Stomach (tissue), 4 donors: ENCODE results near the gene PPP1R9A.

Experiments used
- EP300 ChIP-seq: sonication (generic); formaldehyde crosslinking; IDR thresholded peaks from one replicate; pipeline ENCODE4 v1.6.1; 2017; ENCODE audit warnings: antibody characterized with exemption
- POLR2A ChIP-seq, 4 donors: fragments of 450-650 bp; IDR thresholded peaks; one replicate each; pipeline ENCODE4 v1.6.1; 2016; ENCODE audit warnings: antibody characterized with exemption in 4 of 4, control low read depth in 2 of 4, mild to moderate bottlenecking in 1 of 4, moderate library complexity in 1 of 4
- POLR2AphosphoS5 ChIP-seq, 3 donors: sonication (generic); formaldehyde crosslinking; IDR thresholded peaks; one replicate each; pipeline ENCODE4 v1.6.1; 2016; ENCODE audit warnings: antibody characterized with exemption in 3 of 3
- TF ChIP-seq, protein P1 (sequence below), 7 experiments: fragments of 450-650 bp in 4 of 7; fragments of 200-600 bp in 3 of 7; sonication (generic) in 3 of 7; IDR thresholded peaks; one replicate each; pipeline ENCODE4 v1.5.1; 2016 to 2019; ENCODE audit warnings: antibody characterized with exemption in 7 of 7, control low read depth in 2 of 7, mild to moderate bottlenecking in 1 of 7

DNA sequence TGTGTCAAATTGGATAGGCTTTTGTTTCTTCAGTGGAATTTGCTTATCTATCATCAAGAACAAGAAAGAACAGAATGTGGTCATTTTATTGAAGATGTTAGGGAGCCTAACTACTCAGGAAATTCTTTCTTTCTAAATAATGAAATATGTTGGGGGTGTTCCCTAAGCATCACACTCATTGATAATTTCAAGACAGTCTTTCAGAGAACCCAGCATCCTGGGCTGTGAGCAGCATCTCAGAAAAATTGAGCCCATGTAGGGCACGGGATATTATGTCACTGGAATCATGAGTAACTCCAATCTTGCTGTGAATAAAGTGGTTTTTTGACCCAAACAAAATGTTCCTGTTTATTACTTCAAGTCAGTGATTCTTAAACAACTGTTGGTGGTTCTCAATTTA is 389.6 kb downstream of the PPP1R9A start:
- TF ChIP-seq EP300, result no peak
- TF ChIP-seq, protein P1, sequence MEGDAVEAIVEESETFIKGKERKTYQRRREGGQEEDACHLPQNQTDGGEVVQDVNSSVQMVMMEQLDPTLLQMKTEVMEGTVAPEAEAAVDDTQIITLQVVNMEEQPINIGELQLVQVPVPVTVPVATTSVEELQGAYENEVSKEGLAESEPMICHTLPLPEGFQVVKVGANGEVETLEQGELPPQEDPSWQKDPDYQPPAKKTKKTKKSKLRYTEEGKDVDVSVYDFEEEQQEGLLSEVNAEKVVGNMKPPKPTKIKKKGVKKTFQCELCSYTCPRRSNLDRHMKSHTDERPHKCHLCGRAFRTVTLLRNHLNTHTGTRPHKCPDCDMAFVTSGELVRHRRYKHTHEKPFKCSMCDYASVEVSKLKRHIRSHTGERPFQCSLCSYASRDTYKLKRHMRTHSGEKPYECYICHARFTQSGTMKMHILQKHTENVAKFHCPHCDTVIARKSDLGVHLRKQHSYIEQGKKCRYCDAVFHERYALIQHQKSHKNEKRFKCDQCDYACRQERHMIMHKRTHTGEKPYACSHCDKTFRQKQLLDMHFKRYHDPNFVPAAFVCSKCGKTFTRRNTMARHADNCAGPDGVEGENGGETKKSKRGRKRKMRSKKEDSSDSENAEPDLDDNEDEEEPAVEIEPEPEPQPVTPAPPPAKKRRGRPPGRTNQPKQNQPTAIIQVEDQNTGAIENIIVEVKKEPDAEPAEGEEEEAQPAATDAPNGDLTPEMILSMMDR (IDR thresholded peaks at IDR 0.05), result no peak
- no peak for TF ChIP-seq POLR2A (IDR thresholded peaks at IDR 0.05)
- TF ChIP-seq POLR2AphosphoS5 (IDR thresholded peaks at IDR 0.05), result no peak
